Tibial artery (tissue), 4 donors: ENCODE results near the gene BCL11A.

Experiments
- DNase-seq, 2 donors: peaks; one replicate each; pipeline ENCODE4 v3.0.0-alpha.2; 2019
- H3K27ac ChIP-seq, 2 donors: fragments of 200-600 bp; sonication (generic) in 1 of 2; 1 replicate in 1 of 2; 2 replicates in 1 of 2; pipeline ENCODE4 v1.5.1; 2018 to 2019; ENCODE audit warnings: mild to moderate bottlenecking in 1 of 2
- H3K27me3 ChIP-seq, 2 donors: fragments of 200-600 bp; sonication (generic) in 1 of 2; one replicate each; pipeline versions ENCODE4 v1.5.1 to v1.6.0; 2016 to 2019
- H3K36me3 ChIP-seq, 3 donors: fragments of 200-600 bp; sonication (generic) in 2 of 3; one replicate each; pipeline ENCODE4 v1.5.1; 2016 to 2019; ENCODE audit warnings: mild to moderate bottlenecking in 2 of 3
- H3K4me1 ChIP-seq, 4 donors: fragments of 200-600 bp; sonication (generic) in 2 of 4; 1 replicate in 3 of 4; 2 replicates in 1 of 4; pipeline ENCODE4 v1.5.1; 2016 to 2019
- H3K4me3 ChIP-seq, 2 donors: fragments of 200-600 bp; sonication (generic) in 1 of 2; 1 replicate in 1 of 2; 2 replicates in 1 of 2; pipeline ENCODE4 v1.5.1; 2018 to 2019; ENCODE audit warnings: mild to moderate bottlenecking in 2 of 2
- H3K9me3 ChIP-seq, 3 donors: fragments of 200-600 bp; sonication (generic) in 1 of 3; one replicate each; pipeline ENCODE4 v1.5.1; 2016 to 2019
- intact Hi-C: fragments of 100-400 bp; cut with DNase I; formaldehyde crosslinking; loops from one replicate; pipeline ENCODE4 v1.15.0; 2023; ENCODE audit warnings: low total_unique reads
- TF ChIP-seq, protein P1 (sequence below), 2 experiments: fragments of 200-600 bp in 1 of 2; fragments of 450-650 bp in 1 of 2; IDR thresholded peaks; one replicate each; pipeline ENCODE4 v1.5.1; 2017 to 2019; ENCODE audit warnings: antibody characterized with exemption in 2 of 2, mild to moderate bottlenecking in 1 of 2, moderate library complexity in 1 of 2

The BCL11A gene

GRCh38 chr2:60548845-60549237, 4.6 kb downstream of the BCL11A start:
- DNase-seq: no peak
- no peaks in the 10 kb centered on the region for H3K36me3 ChIP-seq
- H3K27me3 ChIP-seq: peaks cover 0 to 81% of the 10 kb centered on the region in 2 donors
- H3K4me1 ChIP-seq: peaks cover 0 to 48% (median 44%) of the 10 kb centered on the region in 4 donors
- peak overlapping the region; percentile 48 to 55 for H3K4me3 ChIP-seq
- TF ChIP-seq, protein P1, sequence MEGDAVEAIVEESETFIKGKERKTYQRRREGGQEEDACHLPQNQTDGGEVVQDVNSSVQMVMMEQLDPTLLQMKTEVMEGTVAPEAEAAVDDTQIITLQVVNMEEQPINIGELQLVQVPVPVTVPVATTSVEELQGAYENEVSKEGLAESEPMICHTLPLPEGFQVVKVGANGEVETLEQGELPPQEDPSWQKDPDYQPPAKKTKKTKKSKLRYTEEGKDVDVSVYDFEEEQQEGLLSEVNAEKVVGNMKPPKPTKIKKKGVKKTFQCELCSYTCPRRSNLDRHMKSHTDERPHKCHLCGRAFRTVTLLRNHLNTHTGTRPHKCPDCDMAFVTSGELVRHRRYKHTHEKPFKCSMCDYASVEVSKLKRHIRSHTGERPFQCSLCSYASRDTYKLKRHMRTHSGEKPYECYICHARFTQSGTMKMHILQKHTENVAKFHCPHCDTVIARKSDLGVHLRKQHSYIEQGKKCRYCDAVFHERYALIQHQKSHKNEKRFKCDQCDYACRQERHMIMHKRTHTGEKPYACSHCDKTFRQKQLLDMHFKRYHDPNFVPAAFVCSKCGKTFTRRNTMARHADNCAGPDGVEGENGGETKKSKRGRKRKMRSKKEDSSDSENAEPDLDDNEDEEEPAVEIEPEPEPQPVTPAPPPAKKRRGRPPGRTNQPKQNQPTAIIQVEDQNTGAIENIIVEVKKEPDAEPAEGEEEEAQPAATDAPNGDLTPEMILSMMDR (IDR thresholded peaks at IDR 0.05): no peak
- intact Hi-C loops: no loop called here
- no peak overlapping the region for H3K27ac ChIP-seq
- no peaks in the 10 kb centered on the region for H3K9me3 ChIP-seq

DNA sequence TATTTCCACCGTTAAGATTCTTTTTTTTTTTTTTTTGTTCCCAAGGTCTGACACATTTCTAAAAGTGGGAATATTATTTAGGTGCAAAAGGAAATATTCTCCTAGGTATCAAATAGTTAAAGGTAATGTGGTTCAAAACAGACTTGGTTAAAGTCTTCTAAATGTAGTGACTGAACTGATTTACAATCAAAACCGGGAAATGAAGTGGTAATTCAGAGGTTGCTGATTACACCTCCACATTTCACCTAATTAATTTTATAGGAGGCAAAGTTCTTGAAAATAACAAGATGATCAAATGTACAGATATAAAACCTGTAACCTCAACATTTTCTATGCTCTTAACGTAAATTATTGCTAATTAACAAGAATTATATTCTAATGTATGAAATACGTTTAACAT, 5.1 kb downstream of the BCL11A start:
- no peaks in the 10 kb centered on the region for H3K36me3 ChIP-seq
- H3K27me3 ChIP-seq: peaks cover 0 to 81% of the 10 kb centered on the region in 2 donors
- no peak overlapping the region for H3K4me3 ChIP-seq
- H3K9me3 ChIP-seq: no peaks in the 10 kb centered on the region
- TF ChIP-seq, protein P1 (IDR thresholded peaks at IDR 0.05): no peak
- intact Hi-C loops: no loop called here
- no peak for DNase-seq
- peaks cover 0 to 42% (median 39%) of the 10 kb centered on the region in 4 donors for H3K4me1 ChIP-seq
- H3K27ac ChIP-seq: no peak overlapping the region

DNA sequence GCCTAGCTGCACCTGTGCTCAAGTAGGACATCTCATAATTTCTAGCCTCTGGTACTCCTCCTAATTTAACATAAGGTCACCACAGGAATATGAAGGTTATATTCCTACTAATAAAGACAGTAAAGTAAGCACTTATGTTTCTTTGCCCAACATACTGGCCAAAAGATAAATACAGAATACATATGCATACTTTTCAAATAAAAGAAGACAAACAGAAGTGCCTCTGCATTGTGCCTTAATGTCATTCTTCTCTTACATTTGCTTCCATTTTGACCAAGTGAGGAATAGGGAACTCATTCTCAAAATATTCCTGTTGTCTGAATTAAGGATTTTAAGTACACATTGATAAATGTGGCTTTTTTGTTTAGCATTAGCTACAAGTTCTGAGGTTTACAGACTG, 5.6 kb downstream of the BCL11A start:
- Histone ChIP-seq H3K9me3 (no peaks in the 10 kb centered on the region), H3K4me1 (peaks cover 0 to 38% (median 35%) of the 10 kb centered on the region in 4 donors), H3K27ac (no peak overlapping the region), H3K36me3 (no peaks in the 10 kb centered on the region), H3K27me3 (peaks cover 0 to 80% of the 10 kb centered on the region in 2 donors), H3K4me3 (no peak overlapping the region)
- TF ChIP-seq, protein P1 (IDR thresholded peaks at IDR 0.05): no peak
- intact Hi-C loops: no loop called here
- no peak for DNase-seq

DNA sequence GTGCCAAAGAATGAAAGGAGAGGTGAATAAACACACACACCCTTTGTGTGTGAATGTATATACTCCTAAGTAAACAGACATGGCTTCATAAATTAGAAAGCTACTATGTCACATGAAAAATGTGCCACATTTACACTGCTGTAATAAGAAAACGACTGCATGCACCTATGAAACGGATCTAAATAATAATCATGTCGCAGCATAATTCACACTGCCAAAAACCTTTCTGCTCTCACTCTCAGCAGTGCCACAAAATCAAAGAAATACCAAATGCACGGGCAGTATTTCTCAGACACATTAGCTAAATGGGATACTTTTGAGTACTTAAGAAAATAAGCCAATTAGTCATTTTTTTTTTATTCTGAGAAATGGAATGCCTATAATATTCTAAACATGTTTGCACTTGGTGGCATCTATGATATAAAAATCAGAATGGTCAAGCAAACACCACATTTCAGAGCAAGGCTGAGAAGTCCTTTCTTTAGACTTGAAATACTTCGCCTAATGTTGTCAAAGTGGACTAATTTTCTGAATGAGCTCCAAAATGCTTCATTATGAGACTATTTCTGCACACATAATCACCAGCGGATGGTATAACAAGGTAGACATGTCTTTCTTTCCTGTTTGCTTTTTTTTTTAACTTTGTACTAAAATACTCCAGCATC, 6.6 kb downstream of the BCL11A start:
- no peak for DNase-seq
- no peak overlapping the region for H3K4me3 ChIP-seq
- H3K9me3 ChIP-seq: no peaks in the 10 kb centered on the region
- H3K27me3 ChIP-seq: peaks cover 0 to 74% of the 10 kb centered on the region in 2 donors
- H3K36me3 ChIP-seq: no peaks in the 10 kb centered on the region
- TF ChIP-seq, protein P1 (IDR thresholded peaks at IDR 0.05): no peak
- H3K4me1 ChIP-seq: peaks cover 0 to 29% (median 26%) of the 10 kb centered on the region in 4 donors
- intact Hi-C loops: no loop called here
- H3K27ac ChIP-seq: no peak overlapping the region

DNA sequence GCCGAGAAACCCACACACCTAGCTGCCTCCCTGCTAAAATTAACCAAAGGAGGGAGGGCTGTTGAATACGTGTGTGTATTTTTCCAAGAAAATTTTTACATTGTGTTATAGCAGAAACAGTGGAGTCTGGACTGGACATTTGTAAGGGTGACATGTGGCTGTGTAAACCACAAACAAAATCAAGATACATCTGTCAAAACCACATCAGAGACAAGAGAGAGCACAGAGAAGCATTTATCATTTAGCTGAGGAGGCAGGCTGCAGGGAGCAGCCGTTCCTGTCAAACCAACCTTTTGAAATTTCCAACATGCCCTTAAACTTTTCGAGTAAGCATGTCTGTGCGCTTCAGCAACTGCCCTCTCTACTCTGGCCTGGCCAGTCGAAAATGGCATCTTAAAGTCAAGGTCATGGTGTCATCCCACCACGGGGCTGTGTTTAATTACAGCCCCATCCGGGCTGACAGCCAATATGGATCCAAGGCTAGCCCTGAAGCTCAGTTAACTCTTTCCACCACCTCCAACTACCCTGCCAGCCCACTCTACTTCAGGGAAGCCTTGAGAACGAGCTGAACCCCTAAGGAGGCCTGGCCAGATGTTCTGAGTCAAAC, 8.4 kb downstream of the BCL11A start:
- peaks cover 0 to 12% (median 10%) of the 10 kb centered on the region in 4 donors for H3K4me1 ChIP-seq
- H3K36me3 ChIP-seq: no peaks in the 10 kb centered on the region
- H3K27me3 ChIP-seq: peaks cover 0 to 59% of the 10 kb centered on the region in 2 donors
- TF ChIP-seq, protein P1 (IDR thresholded peaks at IDR 0.05): no peak
- no peak overlapping the region for H3K27ac ChIP-seq
- DNase-seq: no peak
- no peaks in the 10 kb centered on the region for H3K9me3 ChIP-seq
- intact Hi-C loops: no loop called here
- no peak overlapping the region for H3K4me3 ChIP-seq
